NCI-H2227 treated with DMSO at 0.1 percent for 48 hours (cell line): ENCODE measurements around the gene ANKRD23.

Experiments
- DNase-seq: peaks from one replicate; lab custom pipeline; 2025; lab: John Stamatoyannopoulos, UW

ANKRD23 gene

DNA sequence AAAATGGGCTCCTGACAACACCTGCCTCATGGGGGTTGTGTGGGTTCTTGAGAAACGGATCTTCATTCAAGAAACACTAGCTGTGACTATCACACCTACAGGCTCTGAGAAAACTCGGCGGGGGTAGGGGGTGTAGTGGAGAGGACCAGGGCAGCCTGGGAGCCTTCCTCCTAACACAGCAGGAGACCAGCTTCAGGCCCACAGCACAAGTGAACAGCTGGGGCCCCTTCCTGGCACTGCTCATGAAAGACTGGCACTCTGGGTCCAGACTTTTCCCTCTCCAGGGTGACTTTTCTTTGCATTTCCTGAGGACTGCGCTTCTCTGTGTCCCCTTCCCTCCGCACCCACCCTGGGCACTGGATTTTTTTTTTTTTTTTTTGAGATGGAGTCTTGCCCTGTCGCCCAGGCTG, 33.2 kb upstream of the ANKRD23 start:
- DNase-seq = no peak

GRCh38 chr2:96876269-96877041, 32.6 kb upstream of the ANKRD23 start:
- no peak for DNase-seq

DNA sequence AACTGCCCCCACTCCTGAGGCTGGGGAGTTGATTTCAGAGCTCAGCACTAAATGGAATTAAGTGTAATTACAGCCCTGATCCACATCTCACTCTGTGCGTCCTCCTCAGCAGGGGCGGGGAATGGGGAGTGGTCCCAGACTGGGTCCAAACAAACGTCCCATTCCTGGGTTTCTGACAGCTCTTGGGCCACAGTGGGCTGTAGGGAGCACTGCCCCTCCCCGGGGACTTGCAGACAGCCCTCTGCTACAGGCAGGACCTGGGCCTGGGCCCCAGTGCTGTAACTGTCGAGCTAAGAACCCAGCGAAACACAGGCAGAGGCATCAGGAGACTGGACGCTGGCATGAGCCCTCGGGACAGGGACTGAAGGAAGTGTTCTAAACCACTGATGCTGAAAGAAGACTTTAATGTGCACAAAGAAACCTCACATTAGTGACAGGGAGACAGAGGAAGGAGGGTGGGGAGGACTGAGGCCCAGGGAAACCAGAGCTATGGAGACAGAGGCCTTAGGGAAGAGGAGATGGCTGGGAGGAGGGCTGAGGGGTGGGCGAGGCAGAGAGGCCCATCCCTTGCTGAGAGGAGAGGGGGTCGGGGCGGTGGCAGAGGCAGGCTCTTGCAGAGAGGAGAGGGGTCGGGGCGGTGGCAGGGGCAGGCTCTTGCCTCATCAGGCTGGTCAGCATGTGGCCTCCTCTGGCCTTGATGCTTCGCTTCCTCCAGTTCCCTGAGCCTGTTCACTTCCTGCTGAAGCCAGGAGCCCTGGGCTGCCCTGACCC, 31.9 kb upstream of the ANKRD23 start:
- DNase-seq = peak; percentile 39

DNA sequence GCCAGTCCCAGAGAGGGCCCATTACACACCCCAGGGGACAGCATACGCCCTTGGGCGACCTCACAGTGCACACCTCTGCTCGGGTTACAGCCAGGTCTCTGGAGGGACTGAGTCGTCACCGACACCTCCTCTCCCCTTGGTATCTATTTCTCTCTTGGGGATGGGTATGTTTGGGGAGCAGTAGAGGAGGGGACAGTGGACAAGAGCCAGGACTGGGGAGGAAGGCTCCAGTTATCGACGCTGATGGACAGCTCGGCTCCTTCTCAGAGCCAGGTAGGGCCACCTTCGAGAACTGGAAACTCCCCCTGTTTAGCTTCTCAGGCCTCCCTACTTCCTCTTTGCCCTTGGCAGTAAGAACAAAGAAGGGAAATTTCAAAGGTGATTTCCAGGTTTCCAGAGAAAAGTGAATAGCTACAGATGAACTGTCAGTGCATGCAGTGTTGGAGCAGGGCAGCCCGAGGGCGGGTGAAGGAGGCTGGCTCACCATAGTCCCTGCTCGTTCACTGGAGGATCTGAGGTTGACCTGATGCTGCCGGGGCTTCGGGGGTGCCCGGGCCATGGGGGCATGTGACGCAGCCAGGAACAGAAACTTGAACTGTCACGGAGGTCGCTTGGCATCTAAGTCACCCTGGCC, 30.5 kb upstream of the ANKRD23 start:
- no peak for DNase-seq

DNA sequence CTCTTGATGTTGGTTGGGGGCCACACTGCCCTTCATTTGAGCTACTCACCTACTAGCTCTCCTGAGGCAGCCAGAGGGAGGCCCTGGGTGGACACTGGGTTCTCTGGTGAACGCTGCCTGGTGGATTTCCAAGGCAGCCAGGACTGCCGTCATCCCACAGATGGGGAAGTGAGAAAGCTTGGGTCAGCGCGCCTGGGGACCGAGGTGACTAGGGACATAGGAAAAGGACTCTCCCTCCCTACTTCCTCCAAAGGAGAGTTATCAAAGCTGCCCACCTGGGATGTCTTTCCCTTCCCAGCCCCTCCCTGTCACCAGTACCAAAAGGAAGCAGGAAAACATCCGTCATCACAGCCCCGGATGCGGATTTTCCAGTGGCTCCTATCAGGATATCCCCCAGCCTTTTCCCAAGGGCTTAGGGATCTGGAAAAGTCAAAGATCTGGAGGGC, 29.9 kb upstream of the ANKRD23 start:
- DNase-seq = no peak

DNA sequence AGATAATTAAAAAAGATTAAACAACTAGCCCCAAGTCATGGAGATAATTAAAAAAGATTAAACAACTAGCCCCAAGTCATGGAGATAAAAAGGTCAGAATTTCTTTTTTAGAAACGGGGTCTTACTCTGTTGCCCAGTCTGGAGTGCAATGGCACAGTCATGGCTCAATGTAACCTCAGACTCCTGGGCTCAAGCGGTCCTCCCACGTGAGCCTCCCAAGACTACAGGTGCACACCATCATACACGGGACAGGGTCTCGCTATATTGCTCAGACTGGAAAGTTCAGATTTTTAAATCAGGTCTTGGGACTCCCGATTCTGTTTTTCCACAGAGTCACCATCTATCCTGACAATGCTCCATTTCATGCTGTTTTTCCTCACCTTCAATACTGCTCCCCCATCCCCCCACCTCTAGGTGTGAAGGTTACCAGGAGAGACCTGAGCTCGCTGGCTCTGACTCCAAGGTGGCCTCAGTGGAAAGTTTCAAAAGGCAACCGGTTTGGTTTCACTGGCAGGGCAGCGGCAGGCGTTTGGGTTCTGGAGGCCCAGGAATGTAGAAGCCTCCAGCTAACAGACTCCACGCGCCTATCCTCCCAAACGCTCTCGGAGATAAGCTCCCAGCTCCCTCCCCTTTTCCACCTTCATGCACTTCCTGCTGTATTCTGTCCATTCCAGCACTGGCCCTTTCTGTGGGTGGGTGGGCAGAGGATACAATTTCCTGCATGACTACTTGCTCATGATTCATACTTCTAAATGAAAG, 28.9 kb upstream of the ANKRD23 start:
- no peak for DNase-seq

DNA sequence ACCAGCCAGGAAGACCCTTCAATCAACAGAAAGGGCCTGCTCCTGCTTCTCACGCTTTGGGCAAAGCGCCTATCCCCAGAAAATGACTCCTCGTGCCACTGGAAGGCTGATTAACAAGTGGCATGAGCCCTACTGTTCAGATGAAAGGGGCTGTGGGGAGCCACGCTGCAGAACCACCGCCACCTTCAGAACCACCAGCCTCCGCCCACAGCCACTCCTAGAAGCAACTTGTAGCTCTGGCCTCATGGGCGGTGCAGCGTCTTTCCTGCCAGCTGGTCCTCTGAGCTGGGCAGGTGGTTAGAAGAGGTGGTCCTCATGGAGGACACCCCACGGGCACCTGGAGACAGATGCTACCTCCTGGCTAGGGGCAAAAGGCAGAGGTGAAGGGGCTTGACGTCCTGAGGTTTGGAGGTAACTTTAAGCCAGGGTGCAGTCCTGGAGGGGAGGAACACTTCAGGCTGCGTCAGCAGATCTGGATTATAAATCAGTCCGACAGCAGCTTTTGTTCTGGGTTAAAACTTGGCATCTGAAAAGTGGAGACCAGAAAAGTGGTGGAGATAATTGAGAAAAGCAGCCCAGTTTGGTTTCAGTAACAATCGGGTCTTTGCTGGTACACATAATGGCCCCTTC, 26.9 kb upstream of the ANKRD23 start:
- DNase-seq = peak; percentile 29

GRCh38 chr2:96869822-96870625, 26.2 kb upstream of the ANKRD23 start, which contains the start of gene SEMA4C:
SEMA4C (minus strand) TSS chr2:96870080; CDS start chr2:96867886, 2,194 bp downstream.
- peak; percentile 15 for DNase-seq

DNA sequence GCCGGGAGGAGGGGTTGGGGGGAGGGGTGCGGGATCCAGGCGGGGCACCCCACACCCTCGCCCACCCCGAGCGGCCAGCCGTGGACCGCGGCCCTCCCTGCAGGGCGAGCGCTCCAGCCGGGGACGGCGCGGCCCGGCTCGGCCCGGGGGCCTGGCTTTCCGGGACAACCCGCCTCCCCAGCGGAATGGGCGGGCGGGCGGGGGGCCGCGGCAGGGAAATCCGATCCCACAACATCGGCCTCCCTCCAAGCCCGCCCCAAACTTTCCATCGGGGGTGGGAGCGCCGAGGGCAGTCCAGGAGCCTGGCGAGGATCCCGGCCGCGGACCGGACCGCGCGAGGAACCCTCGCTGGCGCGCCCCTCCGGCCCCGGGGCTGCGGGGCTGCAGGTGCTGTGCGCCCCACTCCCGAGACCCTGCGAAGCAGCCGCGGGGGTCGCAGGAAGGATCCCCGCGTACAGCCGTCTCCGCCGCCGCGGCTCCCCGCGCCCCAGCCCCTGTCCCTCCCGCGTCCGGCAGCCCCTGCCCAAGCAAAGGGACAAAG, 25.5 kb upstream of the ANKRD23 start:
- DNase-seq = no peak

- peak; percentile 67 for DNase-seq
These were observed 24.9 kb upstream of the ANKRD23 start for GRCh38 chr2:96868555-96869280.

DNA sequence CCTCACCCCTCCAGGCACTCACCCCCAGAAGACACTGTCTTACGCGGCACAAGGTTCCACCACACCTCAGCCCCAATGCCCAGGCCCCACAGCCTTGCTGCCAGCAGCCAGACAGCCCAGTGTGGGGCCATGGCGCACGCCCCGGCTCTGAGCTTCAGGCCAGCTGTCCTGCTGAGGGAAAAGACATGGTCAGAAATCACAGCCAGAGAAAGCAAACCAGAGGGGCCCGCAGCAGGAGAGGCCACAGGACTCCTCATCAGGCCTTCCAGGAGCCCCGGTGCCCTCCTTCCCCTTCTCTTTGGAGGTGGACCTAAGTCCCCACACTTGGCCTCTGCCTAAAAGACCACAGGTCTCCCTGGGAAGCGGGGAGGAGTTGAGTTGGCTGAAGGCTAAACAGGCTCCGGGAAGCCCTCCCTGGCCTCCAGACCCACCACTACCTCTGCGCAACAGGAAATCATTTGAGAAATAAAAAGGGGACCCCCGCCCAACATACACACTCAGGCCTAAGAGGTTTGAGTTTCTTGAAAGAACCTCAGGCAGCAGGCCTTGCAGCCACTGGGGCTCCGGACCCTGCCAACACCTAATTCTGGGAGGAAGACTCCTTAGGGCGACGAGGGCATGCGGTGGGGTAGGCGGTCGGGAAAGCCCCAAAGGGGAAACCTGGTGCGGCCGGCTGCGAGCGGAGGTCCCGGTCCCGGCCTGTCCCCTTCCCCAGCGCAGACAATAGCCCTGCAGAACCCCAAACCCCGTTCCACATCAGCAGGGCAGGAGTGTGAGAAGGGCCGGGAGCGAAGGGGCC, 24.1 kb upstream of the ANKRD23 start:
- DNase-seq = no peak

DNA sequence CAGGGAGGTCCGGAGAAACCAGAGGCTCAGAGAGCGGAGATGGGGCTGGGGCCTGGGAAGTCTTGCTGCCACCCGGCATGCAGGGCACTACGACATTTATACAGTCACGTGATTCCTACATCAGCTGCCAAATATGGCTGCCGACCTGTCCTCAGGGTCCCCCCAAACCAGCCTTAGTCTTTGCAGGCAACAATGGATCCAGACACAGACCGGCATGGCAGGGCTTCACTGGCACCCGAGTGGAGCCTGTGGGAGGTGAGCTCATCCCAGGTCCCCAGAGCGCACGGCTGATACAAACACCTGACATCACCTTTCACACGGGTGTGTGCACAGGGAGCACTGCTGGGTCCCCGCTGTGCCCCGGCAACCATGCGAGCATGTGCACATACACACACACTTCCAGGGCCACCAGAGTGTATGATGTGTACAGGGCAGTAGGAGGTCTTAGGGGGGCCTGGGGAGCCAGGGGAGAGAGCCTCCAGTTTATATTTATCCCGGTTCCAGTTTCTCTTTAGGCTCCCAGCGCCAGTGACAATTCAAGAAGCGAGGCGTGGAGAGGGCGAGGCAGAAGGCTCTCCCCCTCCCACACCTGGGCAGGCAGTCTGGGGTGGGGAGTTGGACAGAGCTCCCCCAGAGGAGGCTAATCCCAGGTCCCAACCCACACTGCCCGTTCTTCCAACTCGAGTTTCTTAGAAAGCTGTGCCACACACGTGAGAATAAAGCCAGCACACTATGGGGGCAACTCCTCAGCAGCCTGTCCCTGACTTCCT, 23.4 kb upstream of the ANKRD23 start:
- DNase-seq = no peak

DNA sequence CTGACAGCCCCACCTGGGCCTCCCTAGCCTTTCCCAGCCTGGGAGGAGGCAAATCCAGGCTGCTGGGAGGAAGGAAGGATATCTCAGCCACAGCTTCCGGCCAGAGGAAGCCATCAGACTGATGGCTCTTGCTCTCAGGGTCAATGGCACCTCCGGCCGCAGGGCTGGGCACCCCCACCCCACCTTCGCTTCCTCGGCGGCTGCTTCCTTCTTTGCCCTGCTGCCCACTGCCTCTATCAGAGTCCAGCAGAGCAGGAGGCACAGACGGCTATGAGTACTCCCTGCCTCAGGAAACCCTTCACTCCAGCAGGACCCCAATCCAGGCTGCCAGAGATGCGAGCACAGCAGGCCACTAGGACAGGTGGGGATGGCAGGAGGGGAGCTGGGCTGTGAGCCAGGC, 22.8 kb upstream of the ANKRD23 start:
- no peak for DNase-seq

- DNase-seq = no peak
These were observed 22.3 kb upstream of the ANKRD23 start for GRCh38 chr2:96866149-96866548.

- no peak for DNase-seq
These were observed 21.8 kb upstream of the ANKRD23 start for GRCh38 chr2:96865654-96866053.

DNA sequence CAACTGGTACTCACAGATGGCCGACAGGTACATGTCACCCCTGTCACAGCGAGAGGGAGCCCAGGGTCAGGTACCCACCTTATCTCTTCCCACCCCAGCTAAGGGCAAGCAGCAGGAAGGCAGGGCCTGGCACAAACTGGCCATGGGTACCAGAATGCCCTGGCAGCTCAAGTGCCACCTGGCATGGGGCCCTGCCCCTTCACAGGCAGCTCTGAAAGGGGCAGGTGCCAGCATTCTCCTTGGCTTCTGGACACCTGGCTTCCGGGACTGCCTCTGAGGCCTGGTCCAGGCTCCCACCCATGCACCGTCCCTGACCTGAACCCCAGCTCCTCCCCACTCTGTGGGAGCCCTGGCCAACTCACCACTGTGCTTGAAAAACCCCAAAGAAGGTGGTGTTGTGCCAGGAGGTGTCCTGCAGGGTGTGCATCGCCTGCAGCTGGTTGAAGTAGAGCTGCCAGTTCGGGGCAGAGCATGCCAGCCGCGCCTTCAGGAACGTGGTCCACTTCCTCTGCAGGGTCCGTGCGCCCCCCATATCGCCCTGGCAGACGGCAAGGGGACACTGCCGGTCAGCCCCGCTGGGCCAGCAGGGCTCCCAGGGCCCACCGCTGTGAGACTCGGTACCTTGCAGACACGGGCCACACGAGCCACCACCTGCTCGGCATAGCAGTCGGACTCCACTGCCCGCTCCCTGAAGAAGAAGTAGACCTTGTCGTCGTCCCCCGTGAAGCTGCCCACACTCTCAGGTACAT, 20.7 kb upstream of the ANKRD23 start:
- DNase-seq = no peak

DNA sequence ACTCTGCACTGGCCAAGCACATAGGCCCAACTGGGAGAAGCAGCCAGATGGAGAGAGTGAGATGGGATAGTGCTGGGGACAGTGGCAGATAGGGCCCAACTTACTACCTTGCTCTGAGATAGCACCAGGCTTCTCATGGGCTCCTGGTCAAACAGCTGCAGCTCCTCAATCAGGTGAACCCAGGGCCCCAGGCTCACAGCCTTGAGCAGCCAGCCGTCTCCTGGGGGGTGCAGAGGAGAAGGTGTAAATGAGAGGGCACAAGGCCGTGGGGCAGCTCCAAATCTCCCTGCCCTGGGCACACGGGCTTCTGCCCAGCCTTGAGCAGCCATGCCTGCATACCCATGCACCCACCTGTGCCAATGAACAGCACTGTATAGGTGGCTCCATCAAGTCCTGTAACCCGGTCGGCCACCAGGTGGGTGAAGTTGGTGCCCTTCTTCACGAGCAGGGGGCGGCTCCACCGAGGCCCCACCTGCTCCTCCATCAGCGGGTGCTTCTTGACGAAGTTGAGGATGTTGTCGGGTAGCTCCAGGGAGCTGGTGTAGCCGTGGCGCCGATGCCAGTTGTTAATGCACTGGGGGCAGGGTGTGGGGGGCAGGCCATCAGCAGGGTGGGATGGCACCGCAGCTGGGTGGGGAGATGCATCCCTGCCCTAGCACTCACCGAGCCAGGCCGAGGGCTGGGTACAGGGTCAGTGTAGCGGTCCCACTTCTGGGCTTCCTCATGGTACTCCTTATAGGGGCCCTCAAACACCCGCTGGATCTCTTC, 19.9 kb upstream of the ANKRD23 start:
- DNase-seq = no peak
